Upper lobe of right lung (tissue), 1 donor: ENCODE results near the gene BTBD1. TPM values are rescaled to one million over a fixed set of nuclear protein-coding genes. Genes with fewer than 3 reads are reported as not detected.

ENCODE experiments used
- ATAC-seq: fragments of 200-7000 bp; cut with Tn5 transposase; one replicate; pipeline ENCODE4 v1.9.1; 2020; ENCODE audit warnings: mild to moderate bottlenecking, moderate library complexity
- DNase-seq: peaks from one replicate; pipeline ENCODE4 v3.0.0-alpha.2; 2020
- H3K27ac ChIP-seq: fragments of 200-600 bp; one replicate; pipeline ENCODE4 v1.8.0; 2022
- H3K27me3 ChIP-seq: fragments of 200-600 bp; one replicate; pipeline ENCODE4 v1.8.0; 2022; ENCODE audit warnings: mild to moderate bottlenecking
- H3K36me3 ChIP-seq: fragments of 200-600 bp; one replicate; pipeline ENCODE4 v1.8.0; 2022
- H3K4me1 ChIP-seq: fragments of 200-600 bp; one replicate; pipeline ENCODE4 v1.8.0; 2022
- H3K4me3 ChIP-seq: fragments of 200-600 bp; one replicate; pipeline ENCODE4 v1.8.0; 2022; ENCODE audit warnings: mild to moderate bottlenecking
- H3K9me3 ChIP-seq: fragments of 200-600 bp; one replicate; pipeline ENCODE4 v1.8.0; 2022
- intact Hi-C: fragments of 100-400 bp; cut with DNase I; formaldehyde crosslinking; loops from one replicate; pipeline ENCODE4 v1.11.0; 2022
- total RNA-seq: library from RNA; stranded (reverse); fragmentation: NEBNext Ultra II Directional; extraction: Animal tissue kit (Norgen Biotek cat#: 25700); gene quantifications from one replicate; pipeline ENCODE4 v1.2.1, GENCODE V29; 2021
- TF ChIP-seq, protein P1 (sequence below): fragments of 200-600 bp; IDR thresholded peaks from one replicate; pipeline ENCODE4 v1.8.0; 2022; ENCODE audit warnings: antibody characterized with exemption
- donor health status: DM: no; HTN: yes; CAD: no; lungs with severe emphysema.

Gene BTBD1
- total RNA-seq, 1 donor from 2014 or later: 44.6 TPM

GRCh38 chr15:83104141-83104540, 37.1 kb upstream of the BTBD1 start:
- no peaks in the 10 kb centered on the region for H3K27me3 ChIP-seq
- no peaks in the 10 kb centered on the region for H3K36me3 ChIP-seq
- H3K4me1 ChIP-seq: peaks cover 19% of the 10 kb centered on the region
- ATAC-seq (no peak), DNase-seq (no peak)
- intact Hi-C loops: no loop called here
- H3K9me3 ChIP-seq: no peaks in the 10 kb centered on the region
- no peak overlapping the region for H3K4me3 ChIP-seq
- TF ChIP-seq, protein P1, sequence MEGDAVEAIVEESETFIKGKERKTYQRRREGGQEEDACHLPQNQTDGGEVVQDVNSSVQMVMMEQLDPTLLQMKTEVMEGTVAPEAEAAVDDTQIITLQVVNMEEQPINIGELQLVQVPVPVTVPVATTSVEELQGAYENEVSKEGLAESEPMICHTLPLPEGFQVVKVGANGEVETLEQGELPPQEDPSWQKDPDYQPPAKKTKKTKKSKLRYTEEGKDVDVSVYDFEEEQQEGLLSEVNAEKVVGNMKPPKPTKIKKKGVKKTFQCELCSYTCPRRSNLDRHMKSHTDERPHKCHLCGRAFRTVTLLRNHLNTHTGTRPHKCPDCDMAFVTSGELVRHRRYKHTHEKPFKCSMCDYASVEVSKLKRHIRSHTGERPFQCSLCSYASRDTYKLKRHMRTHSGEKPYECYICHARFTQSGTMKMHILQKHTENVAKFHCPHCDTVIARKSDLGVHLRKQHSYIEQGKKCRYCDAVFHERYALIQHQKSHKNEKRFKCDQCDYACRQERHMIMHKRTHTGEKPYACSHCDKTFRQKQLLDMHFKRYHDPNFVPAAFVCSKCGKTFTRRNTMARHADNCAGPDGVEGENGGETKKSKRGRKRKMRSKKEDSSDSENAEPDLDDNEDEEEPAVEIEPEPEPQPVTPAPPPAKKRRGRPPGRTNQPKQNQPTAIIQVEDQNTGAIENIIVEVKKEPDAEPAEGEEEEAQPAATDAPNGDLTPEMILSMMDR: no peak
- no peak overlapping the region for H3K27ac ChIP-seq

DNA sequence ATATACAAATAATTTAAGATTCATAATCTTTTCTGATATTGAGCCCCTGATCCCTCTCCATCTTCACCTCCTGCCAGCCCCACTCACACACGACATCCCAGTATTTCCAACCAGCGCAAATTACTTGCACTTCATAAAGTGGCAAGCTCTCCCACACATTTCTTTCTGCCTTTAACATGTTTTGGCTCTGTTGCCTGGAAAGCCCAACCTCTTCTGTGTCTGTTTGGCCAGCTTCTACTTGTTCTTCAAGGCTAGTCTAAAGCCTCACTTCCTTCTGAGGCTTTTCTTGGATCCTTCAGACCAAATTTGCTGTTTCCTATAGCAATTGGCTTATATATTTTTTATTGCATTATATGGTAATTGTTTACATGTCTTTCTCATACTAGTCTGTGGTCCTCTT, 35.3 kb upstream of the BTBD1 start:
- TF ChIP-seq, protein P1: no peak
- DNase-seq: no peak
- peaks cover 14% of the 10 kb centered on the region for H3K4me1 ChIP-seq
- intact Hi-C loops: no loop called here
- H3K36me3 ChIP-seq: no peaks in the 10 kb centered on the region
- ATAC-seq: no peak
- no peaks in the 10 kb centered on the region for H3K27me3 ChIP-seq
- no peak overlapping the region for H3K27ac ChIP-seq
- no peaks in the 10 kb centered on the region for H3K9me3 ChIP-seq
- no peak overlapping the region for H3K4me3 ChIP-seq

GRCh38 chr15:83100097-83100646, 33.1 kb upstream of the BTBD1 start:
- no peak for DNase-seq
- Histone ChIP-seq H3K9me3 (no peaks in the 10 kb centered on the region), H3K36me3 (no peaks in the 10 kb centered on the region), H3K27ac (no peak overlapping the region), H3K4me3 (no peak overlapping the region), H3K4me1 (peaks cover 14% of the 10 kb centered on the region), H3K27me3 (no peaks in the 10 kb centered on the region)
- TF ChIP-seq, protein P1: no peak
- intact Hi-C loops: no loop called here
- peak; percentile 84 for ATAC-seq

- peaks cover 14% of the 10 kb centered on the region for H3K4me1 ChIP-seq
Measured at GRCh38 chr15:83099290-83099689, 32.2 kb upstream of the BTBD1 start.

DNA sequence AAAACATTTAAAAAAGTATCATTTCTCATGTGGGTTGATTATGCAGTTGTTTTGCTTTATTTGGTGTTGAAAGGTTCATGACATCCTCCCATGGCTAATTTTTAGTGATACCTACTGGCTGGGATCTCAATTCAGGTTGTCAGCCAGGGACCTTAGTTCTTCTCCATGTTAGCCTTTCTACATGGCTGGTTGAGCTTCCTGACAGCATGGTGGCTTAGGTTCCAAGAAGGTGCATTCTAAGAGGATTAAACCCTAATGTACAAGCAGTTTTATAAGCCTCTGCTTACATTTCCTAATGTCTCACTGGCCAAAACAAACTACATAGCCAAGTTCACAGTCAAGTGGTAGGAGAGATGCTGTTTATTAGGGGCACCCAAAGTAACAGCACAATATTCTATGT, 31.0 kb upstream of the BTBD1 start:
- no peaks in the 10 kb centered on the region for H3K27me3 ChIP-seq
- no peaks in the 10 kb centered on the region for H3K36me3 ChIP-seq
- no peak overlapping the region for H3K4me3 ChIP-seq
- ATAC-seq (no peak), DNase-seq (no peak)
- TF ChIP-seq, protein P1: no peak
- peaks cover 14% of the 10 kb centered on the region for H3K4me1 ChIP-seq
- no peak overlapping the region for H3K27ac ChIP-seq
- H3K9me3 ChIP-seq: no peaks in the 10 kb centered on the region
- intact Hi-C loops: no loop called here

More at GRCh38 chr15:83099290-83099689, 32.2 kb upstream of the BTBD1 start:
- Histone ChIP-seq H3K36me3 (no peaks in the 10 kb centered on the region), H3K27me3 (no peaks in the 10 kb centered on the region), H3K27ac (no peak overlapping the region), H3K9me3 (no peaks in the 10 kb centered on the region), H3K4me3 (no peak overlapping the region)
- intact Hi-C loops: no loop called here
- TF ChIP-seq, protein P1: no peak
- no peak for DNase-seq
- no peak for ATAC-seq

- no peaks in the 10 kb centered on the region for H3K27me3 ChIP-seq
- ATAC-seq (peak; percentile 75), DNase-seq (no peak)
- H3K9me3 ChIP-seq: no peaks in the 10 kb centered on the region
- no peaks in the 10 kb centered on the region for H3K36me3 ChIP-seq
- TF ChIP-seq, protein P1: no peak
- H3K27ac ChIP-seq: no peak overlapping the region
- H3K4me3 ChIP-seq: no peak overlapping the region
- peaks cover 8% of the 10 kb centered on the region for H3K4me1 ChIP-seq
- intact Hi-C loops: no loop called here
Measured at GRCh38 chr15:83094583-83094982, 27.5 kb upstream of the BTBD1 start.
